CD4-positive, alpha-beta T cell (primary cell): ENCODE measurements around the gene GPR42. TPM values are rescaled to one million over a fixed set of nuclear protein-coding genes. Genes with fewer than 3 reads are reported as not detected.

ENCODE experiments used
- ATAC-seq: fragments of 200-7000 bp; cut with Tn5 transposase; one replicate; pipeline ENCODE4 v1.10.0; 2022; ENCODE audit warnings: mild to moderate bottlenecking; ENCODE audit not compliant: poor library complexity
- CTCF ChIA-PET: fragments of 350-600 bp; sonication (Branson Sonifier 250); formaldehyde crosslinking; loops from one replicate; lab custom pipeline; 2021; ENCODE audit warnings: antibody characterized with exemption, inconsistent platforms; lab: Charles Lee
- POLR2A ChIA-PET: fragments of 350-600 bp; sonication (Branson Sonifier 250); formaldehyde crosslinking; loops from one replicate; lab custom pipeline; 2021; ENCODE audit warnings: antibody characterized with exemption, inconsistent platforms; lab: Charles Lee
- DNase-seq, 14 experiments: peaks; one replicate each; pipeline ENCODE4 v3.0.0-alpha.2; 2013 to 2020; ENCODE audit warnings: mixed read lengths in 2 of 14
- H3K27ac ChIP-seq, 2 donors: one replicate each; pipeline versions ENCODE4 v1.5.1 to v1.7.0; 2013; ENCODE audit warnings: low read length in 2 of 2, low read depth in 1 of 2, mild to moderate bottlenecking in 1 of 2
- H3K27me3 ChIP-seq, 2 experiments: 1 replicate in 1 of 2; 2 replicates in 1 of 2; pipeline versions ENCODE4 v1.6.1 to v1.7.0; 2013; ENCODE audit warnings: low read length in 2 of 2, control low read depth in 1 of 2, mild to moderate bottlenecking in 1 of 2, moderate library complexity in 1 of 2; ENCODE audit not compliant: insufficient read depth in 2 of 2, control insufficient read depth in 1 of 2
- H3K36me3 ChIP-seq: one replicate; pipeline ENCODE4 v1.6.1; 2013; ENCODE audit warnings: low read length, control low read depth; ENCODE audit not compliant: insufficient read depth
- H3K4me1 ChIP-seq: one replicate; pipeline ENCODE4 v1.6.1; 2013; ENCODE audit warnings: low read length, control low read depth; ENCODE audit not compliant: insufficient read depth
- H3K4me3 ChIP-seq: one replicate; pipeline ENCODE4 v1.5.1; 2013; ENCODE audit warnings: mild to moderate bottlenecking, low read length, moderate library complexity
- H3K9me3 ChIP-seq, 2 experiments: 1 replicate in 1 of 2; 2 replicates in 1 of 2; pipeline versions ENCODE4 v1.6.1 to v1.7.0; 2013; ENCODE audit warnings: low read length in 2 of 2, mild to moderate bottlenecking in 2 of 2, control low read depth in 1 of 2, moderate library complexity in 1 of 2; ENCODE audit not compliant: control insufficient read depth in 1 of 2, insufficient read depth in 1 of 2
- H3K27ac Mint-ChIP-seq: one replicate; pipeline ENCODE4 v1.8.0; 2020; ENCODE audit warnings: mixed read lengths
- H3K27me3 Mint-ChIP-seq: one replicate; pipeline ENCODE4 v1.8.0; 2021; ENCODE audit warnings: mixed read lengths
- H3K36me3 Mint-ChIP-seq: one replicate; pipeline ENCODE4 v1.8.0; 2021; ENCODE audit warnings: low read depth, mixed read lengths
- H3K4me1 Mint-ChIP-seq: one replicate; pipeline ENCODE4 v1.8.0; 2021; ENCODE audit warnings: low read depth, mixed read lengths
- H3K4me3 Mint-ChIP-seq: one replicate; pipeline ENCODE4 v1.8.0; 2020; ENCODE audit warnings: mild to moderate bottlenecking, mixed read lengths
- H3K9me3 Mint-ChIP-seq: one replicate; pipeline ENCODE4 v1.8.0; 2020; ENCODE audit warnings: mixed read lengths
- intact Hi-C, 2 experiments: fragments of 100-400 bp; cut with DNase I in 1 of 2; cut with micrococcal nuclease in 1 of 2; formaldehyde crosslinking; loops; one replicate each; pipeline versions ENCODE4 v1.15.1 to v1.9.0; 2023 to 2025; cut with DNase I, micrococcal nuclease
- polyA plus RNA-seq, 2 donors: library from polyadenylated mRNA; unstranded; fragments of 120-200 nt; gene quantifications; one replicate each; pipeline ENCODE4 v1.2.1, GENCODE V29; 2013
- total RNA-seq, 174 experiments: library from RNA in 2 of 174; stranded (reverse) in 2 of 174; gene quantifications; one replicate each; pipeline ENCODE4 v1.2.3 and lab custom pipeline; 2021 to 2026
- TF ChIP-seq, protein P1 (sequence below): fragments of 200-600 bp; IDR thresholded peaks from one replicate; pipeline ENCODE4 v1.8.0; 2022; ENCODE audit warnings: antibody characterized with exemption, mild to moderate bottlenecking

Gene GPR42, protein sequence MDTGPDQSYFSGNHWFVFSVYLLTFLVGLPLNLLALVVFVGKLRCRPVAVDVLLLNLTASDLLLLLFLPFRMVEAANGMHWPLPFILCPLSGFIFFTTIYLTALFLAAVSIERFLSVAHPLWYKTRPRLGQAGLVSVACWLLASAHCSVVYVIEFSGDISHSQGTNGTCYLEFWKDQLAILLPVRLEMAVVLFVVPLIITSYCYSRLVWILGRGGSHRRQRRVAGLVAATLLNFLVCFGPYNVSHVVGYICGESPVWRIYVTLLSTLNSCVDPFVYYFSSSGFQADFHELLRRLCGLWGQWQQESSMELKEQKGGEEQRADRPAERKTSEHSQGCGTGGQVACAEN
- total RNA-seq, result under 1 TPM in 1 of 2 experiments, not detected in 1; 0.14 TPM
- polyA plus RNA-seq (2013, experiment 1 of 2), result not detected
- polyA plus RNA-seq (2013, experiment 2 of 2), result 0.07 TPM
- total RNA-seq (lab: John Stamatoyannopoulos, UW), result 0 to 0.61 (median 0) reads per million in 172 experiments

DNA sequence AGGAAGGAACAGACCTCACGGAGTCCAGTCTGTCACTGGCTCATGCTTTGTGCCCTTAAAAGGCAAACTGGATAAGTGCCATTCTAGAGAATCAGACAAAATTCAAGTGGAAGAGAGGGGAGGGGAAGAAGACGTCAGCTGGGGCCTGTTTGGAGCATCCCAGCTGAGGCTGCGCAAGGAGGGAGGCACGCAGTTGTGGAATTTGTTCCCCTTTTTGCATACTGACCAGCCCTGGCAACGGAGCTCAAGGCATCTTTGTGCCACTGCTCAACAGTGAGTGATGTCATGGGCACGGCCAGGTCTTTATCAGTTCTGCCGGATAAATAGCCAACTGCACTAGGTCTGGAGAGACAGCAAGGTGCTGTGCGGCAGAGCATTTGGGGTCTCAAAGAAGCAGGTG is at the start of gene GPR42:
GPR42 (plus strand) TSS at position 347 of the 400 bp plus-strand sequence. CDS start 292 bp downstream, outside the sequence.
- no peaks in the 10 kb centered on the region for H3K36me3 ChIP-seq
- TF ChIP-seq, protein P1, sequence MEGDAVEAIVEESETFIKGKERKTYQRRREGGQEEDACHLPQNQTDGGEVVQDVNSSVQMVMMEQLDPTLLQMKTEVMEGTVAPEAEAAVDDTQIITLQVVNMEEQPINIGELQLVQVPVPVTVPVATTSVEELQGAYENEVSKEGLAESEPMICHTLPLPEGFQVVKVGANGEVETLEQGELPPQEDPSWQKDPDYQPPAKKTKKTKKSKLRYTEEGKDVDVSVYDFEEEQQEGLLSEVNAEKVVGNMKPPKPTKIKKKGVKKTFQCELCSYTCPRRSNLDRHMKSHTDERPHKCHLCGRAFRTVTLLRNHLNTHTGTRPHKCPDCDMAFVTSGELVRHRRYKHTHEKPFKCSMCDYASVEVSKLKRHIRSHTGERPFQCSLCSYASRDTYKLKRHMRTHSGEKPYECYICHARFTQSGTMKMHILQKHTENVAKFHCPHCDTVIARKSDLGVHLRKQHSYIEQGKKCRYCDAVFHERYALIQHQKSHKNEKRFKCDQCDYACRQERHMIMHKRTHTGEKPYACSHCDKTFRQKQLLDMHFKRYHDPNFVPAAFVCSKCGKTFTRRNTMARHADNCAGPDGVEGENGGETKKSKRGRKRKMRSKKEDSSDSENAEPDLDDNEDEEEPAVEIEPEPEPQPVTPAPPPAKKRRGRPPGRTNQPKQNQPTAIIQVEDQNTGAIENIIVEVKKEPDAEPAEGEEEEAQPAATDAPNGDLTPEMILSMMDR, result no peak
- H3K4me1 Mint-ChIP-seq, result no peaks in the 10 kb centered on the region
- H3K9me3 Mint-ChIP-seq, result no peaks in the 10 kb centered on the region
- intact Hi-C loops, result no loop called here
- no peaks in the 10 kb centered on the region for H3K27me3 ChIP-seq
- H3K9me3 ChIP-seq, result no peaks in the 10 kb centered on the region
- ATAC-seq, result no peak
- H3K27ac Mint-ChIP-seq, result no peak within 1 kb of the TSS
- H3K27me3 Mint-ChIP-seq, result peaks cover 8% of the 10 kb centered on the region
- ChIA-PET POLR2A (no interaction called here), CTCF (no interaction called here)
- H3K4me1 ChIP-seq, result no peaks in the 10 kb centered on the region
- no peaks in the 10 kb centered on the region for H3K36me3 Mint-ChIP-seq
- no peak within 1 kb of the TSS for H3K4me3 Mint-ChIP-seq
- no peak within 1 kb of the TSS for H3K4me3 ChIP-seq
- no peak within 1 kb of the TSS for H3K27ac ChIP-seq
- DNase-seq, result no peak

DNA sequence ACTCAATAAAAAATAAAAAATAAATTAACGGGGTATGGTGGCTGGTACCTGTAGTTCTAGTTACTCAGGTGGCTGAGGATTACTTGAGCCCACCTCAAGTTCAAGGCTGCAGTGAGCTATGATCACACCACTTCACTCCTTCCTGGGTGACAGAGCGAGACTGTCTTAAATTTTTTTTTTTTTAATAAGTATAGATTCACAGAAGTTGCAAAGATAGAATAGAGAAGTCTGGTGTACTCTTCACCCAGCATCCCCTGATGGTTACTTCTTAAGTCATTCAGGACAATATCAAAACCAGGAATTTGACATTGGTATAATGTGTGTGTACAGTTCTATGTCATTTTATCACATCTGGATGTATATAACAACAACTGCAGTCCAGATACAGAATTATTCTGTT is 49.6 kb upstream of the GPR42 start:
- H3K36me3 Mint-ChIP-seq, result no peaks in the 10 kb centered on the region
- H3K27ac ChIP-seq, result no peak overlapping the region
- peaks cover 0 to 8% of the 10 kb centered on the region in 2 experiments for H3K9me3 ChIP-seq
- no peaks in the 10 kb centered on the region for H3K9me3 Mint-ChIP-seq
- H3K27ac Mint-ChIP-seq, result no peak overlapping the region
- H3K4me1 ChIP-seq, result peaks cover 13% of the 10 kb centered on the region
- H3K4me1 Mint-ChIP-seq, result no peaks in the 10 kb centered on the region
- H3K4me3 ChIP-seq, result no peak overlapping the region
- H3K27me3 Mint-ChIP-seq, result peaks cover 3% of the 10 kb centered on the region
- DNase-seq (no peak), ATAC-seq (no peak)
- no peaks in the 10 kb centered on the region for H3K36me3 ChIP-seq
- ChIA-PET CTCF (no interaction called here), POLR2A (interaction anchor here (0.7 kb wide), 1 partner anchor 81 kb away, joined by 4 read pairs; no protein-coding TSS in a partner anchor)
- intact Hi-C loops, result no loop called here
- no peaks in the 10 kb centered on the region for H3K27me3 ChIP-seq
- TF ChIP-seq, protein P1, result no peak
- H3K4me3 Mint-ChIP-seq, result no peak overlapping the region

DNA sequence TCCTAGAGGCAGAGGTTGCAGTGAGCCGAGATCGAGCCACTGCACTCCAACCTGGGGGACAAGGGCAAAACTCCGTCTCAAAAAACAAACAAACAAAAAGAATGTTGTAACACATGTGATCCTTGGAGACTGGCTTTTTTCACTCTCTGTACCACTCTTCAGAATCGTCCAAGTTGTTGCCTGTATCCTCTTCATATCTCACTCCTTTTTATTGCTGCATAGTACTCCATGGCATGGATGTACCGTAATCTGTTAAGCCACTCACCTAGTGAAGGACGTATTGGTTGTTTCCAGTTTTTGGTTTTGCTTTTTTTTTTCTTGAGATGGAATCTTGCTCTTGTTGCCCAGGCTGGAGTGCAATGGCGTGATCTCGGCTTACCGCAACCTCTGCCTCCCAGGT is 48.9 kb upstream of the GPR42 start:
- Histone ChIP-seq H3K36me3 (no peaks in the 10 kb centered on the region), H3K27ac (no peak overlapping the region), H3K4me3 (no peak overlapping the region), H3K27me3 (peaks cover 0 to 2% of the 10 kb centered on the region in 2 experiments), H3K4me1 (peaks cover 13% of the 10 kb centered on the region), H3K9me3 (peaks cover 0 to 8% of the 10 kb centered on the region in 2 experiments)
- no peaks in the 10 kb centered on the region for H3K36me3 Mint-ChIP-seq
- H3K4me3 Mint-ChIP-seq, result no peak overlapping the region
- ATAC-seq (no peak), DNase-seq (no peak)
- peaks cover 3% of the 10 kb centered on the region for H3K27me3 Mint-ChIP-seq
- H3K27ac Mint-ChIP-seq, result no peak overlapping the region
- no peaks in the 10 kb centered on the region for H3K9me3 Mint-ChIP-seq
- POLR2A ChIA-PET, result no interaction called here
- no peaks in the 10 kb centered on the region for H3K4me1 Mint-ChIP-seq
- TF ChIP-seq, protein P1, result no peak
- intact Hi-C loops, result no loop called here
- CTCF ChIA-PET, result no interaction called here
